GM21360 (cell line): ENCODE measurements around the gene MYBPH.

ENCODE experiments used
- ATAC-seq: cut with Tn5 transposase; IDR thresholded peaks from one replicate; pipeline ENCODE4 v1.9.1; 2021; ENCODE audit warnings: mild to moderate bottlenecking, moderate library complexity; ENCODE audit not compliant: unreplicated experiment

Gene MYBPH

GRCh38 chr1:203167026-203167912 lies 8.4 kb downstream of the MYBPH start:
- no peak for ATAC-seq

- ATAC-seq, result no peak
Measured at GRCh38 chr1:203166192-203166940, 9.3 kb downstream of the MYBPH start.

- ATAC-seq, result no peak
Measured at GRCh38 chr1:203165800-203166161, 9.8 kb downstream of the MYBPH start.

GRCh38 chr1:203165101-203165799 lies 10.4 kb downstream of the MYBPH start:
- no peak for ATAC-seq

DNA sequence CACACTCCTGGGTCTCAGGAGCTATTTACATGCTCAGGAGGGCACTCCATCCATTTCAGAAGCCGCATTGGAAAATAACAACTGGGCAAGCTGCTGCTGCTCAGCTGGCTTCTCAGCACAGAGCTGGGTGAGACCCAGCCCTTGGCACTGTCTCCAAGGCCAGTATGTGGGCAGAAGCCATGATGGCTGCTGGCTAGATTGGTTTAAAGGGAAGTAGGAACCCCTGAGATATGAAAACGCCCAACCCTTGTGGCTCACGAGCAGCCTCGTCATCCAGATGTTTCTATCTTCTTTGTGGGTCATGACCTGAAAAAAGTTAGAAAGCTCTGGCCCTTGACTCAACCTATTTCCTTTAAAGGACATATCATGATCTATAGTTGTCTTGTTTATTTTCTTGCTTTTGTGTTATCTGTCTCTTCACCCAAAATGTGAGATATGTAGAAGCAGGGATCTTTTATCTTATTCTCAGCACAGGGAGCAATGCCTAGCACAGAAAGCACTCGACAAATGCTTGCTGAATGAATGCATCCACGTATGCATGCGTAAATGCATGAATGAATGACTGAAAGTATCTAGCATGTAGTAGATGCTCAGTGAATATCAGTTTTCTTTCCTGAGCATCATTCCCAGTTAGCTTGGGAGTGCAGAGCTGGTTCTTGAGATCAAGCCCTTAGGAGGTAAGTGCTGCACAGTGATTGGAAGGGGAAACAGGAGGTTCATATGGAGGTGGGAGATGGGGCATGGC lies 11.6 kb downstream of the MYBPH start:
- ATAC-seq, result no peak

GRCh38 chr1:203162403-203162802 lies 13.2 kb downstream of the MYBPH start:
- ATAC-seq, result no peak

DNA sequence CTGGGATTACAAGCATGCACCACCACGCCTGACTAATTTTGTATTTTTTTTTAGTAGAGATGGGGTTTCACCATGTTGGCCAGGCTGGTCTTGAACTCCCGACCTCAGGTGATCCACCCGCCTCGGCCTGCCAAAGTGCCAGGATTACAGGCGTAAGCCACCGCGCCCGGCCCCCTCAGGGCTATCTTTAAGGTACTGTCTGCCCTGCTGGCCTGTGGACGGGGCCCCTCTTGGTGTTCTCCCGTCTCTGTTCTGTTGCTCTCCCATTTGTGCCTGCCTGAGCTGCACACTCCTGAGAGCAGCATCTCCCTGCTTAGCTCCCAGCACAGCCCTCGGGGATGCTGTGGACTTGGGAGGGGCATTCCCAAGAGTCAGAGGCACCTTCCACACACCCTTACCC lies 13.9 kb downstream of the MYBPH start:
- no peak for ATAC-seq

DNA sequence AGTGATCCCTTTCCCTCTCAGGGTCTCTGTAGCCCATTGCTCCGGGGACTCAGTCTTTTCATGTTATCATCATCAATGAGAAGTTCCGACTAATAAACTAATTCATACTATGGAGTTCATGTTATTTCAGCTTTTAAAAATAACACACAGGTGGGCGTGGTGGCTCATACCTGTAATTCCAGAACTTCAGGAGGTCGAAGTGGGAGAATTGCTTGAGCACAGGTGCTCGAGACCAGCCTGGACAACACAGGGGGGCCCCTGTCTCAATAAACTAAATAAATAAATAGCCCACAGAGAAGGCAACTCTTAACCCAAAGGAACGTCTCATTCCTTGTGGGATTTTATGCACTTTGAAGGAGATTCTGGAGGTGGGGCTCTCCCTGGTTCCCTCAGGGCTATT lies 14.5 kb downstream of the MYBPH start:
- no peak for ATAC-seq

- no peak for ATAC-seq
Measured at GRCh38 chr1:203159844-203160243, 15.8 kb downstream of the MYBPH start.

DNA sequence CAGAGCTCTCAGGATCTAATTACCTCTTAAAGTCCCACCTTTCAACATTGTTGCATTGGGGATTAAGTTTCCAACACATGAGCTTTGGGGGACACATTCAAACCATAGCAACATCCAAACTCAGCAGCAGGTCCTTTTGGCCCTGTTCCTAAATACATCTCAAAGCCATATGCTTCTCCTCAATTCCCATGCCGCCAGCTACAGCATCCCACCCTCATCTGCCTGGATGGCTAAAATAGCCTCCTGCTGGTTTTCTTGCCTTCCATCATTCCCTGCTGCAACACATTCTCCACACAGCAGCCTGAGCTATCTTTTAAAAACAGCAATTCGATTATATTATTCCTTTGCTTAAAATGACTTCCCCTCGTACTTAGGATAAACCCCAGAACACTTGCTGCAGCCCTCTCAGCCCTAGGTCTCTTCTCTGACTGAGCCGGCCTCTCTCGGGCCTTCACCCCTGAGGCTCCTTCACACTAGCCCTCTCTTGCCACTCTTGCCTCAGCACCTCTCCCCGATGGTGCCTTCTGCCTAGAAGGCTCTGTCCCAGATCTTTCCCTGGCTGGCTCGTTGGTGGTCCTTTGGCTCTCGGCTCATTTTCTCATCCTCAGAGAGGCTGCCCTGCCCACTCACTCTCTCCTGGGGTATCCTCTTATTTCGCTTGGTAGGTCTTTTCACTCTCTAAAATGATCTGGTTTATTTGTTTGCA lies 16.5 kb downstream of the MYBPH start:
- no peak for ATAC-seq

- no peak for ATAC-seq
Measured at GRCh38 chr1:203158423-203158822, 17.2 kb downstream of the MYBPH start.

DNA sequence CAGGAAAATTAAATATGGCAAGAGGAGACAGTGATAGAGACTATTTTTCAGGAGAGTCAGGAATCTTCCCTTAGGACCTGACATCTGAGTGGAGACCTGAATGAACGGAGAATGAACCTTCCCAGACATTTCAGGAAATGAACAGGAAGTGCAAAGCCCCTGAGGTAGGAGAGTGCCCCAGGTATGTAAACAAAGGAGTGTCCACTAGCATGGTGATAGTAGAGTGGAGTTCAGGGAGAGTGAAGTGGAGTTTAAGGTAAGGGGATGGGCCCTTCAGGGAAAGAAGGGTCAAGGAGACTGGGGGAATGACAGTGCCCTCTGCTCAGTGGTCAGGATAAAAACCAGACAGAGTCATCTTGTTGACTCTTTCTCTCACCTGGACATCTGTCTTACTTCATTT lies 19.3 kb downstream of the MYBPH start:
- no peak for ATAC-seq

GRCh38 chr1:203153989-203154821 lies 21.4 kb downstream of the MYBPH start:
- ATAC-seq, result no peak

- no peak for ATAC-seq
Measured at GRCh38 chr1:203153051-203153988, 22.3 kb downstream of the MYBPH start.

DNA sequence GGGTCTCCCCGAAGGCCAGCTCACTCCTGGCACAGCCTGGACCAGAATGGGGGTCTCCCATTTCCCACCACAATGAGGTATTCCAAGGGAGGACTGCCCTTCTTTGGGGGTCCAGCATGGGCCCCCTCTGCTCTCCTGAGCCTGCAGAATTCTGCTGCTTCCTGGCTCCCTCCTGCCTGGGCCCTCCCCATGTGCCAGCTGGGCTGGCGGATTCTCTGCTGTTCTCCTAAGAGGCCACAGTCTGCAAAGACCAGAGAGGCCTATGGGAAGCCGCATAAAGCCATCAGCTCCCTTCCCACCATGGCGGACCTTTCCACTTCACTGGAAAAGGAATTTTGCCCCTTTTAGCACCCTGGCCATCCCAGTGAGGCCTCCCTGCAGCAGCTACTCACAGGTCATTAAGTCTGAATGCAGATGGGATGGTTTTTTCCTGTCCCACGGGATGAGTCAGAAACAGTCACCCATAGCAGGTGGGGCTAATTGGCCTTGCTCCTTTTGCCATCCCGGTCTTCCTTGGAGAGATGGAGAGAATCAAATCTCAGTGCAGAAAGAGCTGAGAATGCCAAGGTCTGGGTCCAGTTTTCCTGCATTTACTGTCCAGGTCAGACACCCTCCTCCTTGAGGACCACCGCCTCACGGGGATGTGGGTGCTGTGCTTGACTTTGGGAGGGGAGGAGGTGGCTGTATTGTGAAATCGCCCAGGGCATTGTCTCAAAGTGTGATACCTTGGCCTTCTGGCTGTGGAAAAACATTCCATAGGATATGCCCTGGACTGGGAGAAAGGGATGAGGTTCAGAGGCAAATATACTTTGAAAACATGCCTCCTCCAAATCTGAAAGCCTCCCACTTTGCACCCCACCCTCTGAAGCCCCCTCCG lies 23.2 kb downstream of the MYBPH start:
- ATAC-seq, result no peak

DNA sequence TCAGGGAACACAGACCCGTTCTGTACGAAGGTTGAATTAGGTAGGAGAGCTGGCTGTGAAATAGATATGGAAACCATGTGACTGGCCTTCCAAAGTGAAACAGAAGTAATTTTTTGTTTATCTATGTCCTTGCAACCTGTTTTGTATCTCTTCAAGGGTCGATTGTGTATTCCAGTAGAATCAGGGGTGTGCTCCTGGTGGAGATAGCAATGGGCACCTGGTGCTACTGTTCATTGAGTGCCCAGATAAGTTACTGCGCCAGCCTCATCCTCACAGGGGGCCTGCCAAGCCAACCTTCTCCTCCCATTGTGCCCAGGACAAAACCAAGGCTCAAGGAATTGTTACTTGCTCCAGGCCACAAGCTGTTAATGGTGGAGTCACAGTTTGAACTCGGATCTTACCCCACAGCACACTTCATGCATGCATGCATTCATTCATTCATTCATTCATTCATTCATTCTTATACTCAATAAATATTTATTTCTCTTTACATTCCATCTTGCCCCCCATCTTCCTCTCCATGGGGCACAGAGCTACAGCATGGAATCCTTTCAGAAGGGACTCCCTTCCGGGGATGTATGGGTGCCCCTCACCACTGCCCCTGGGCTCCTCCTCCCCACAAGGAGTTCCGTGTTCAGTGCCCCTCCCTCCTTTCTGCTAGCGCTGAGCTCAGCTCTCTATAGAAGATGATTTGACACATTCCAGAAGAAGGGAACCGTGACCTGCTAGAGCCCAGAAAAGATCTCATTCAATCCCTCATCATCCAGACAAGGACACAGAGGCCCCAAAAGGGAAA lies 24.1 kb downstream of the MYBPH start:
- no peak for ATAC-seq
